Hepatocyte (in vitro differentiated cells): ENCODE data around the gene OR6X1. TPM values are rescaled to one million over a fixed set of nuclear protein-coding genes. Genes with fewer than 3 reads are reported as not detected.

Source experiments
- DNase-seq: peaks from one replicate; pipeline ENCODE4 v3.0.0-alpha.2; 2016; ENCODE audit warnings: low spot score
- H2AFZ ChIP-seq: fragments of 200-600 bp; sonication (generic); 2 replicates; pipeline ENCODE4 v1.6.0; 2016; ENCODE audit warnings: antibody characterized with exemption, mild to moderate bottlenecking
- H3K27ac ChIP-seq: fragments of 200-600 bp; sonication (generic); 2 replicates; pipeline ENCODE4 v1.5.1; 2016; ENCODE audit warnings: mild to moderate bottlenecking
- H3K27me3 ChIP-seq: fragments of 200-600 bp; sonication (generic); 2 replicates; pipeline ENCODE4 v1.6.1; 2016
- H3K36me3 ChIP-seq: fragments of 200-600 bp; sonication (generic); replicated peaks from 2 replicates; pipeline ENCODE4 v1.5.1; 2016; ENCODE audit warnings: low read depth; ENCODE audit not compliant: insufficient read depth
- H3K4me1 ChIP-seq: fragments of 200-600 bp; sonication (generic); 2 replicates; pipeline ENCODE4 v1.5.1; 2016; ENCODE audit warnings: mild to moderate bottlenecking, moderate library complexity; ENCODE audit not compliant: insufficient read depth
- H3K4me2 ChIP-seq: fragments of 200-600 bp; sonication (generic); 2 replicates; pipeline ENCODE4 v1.6.0; 2016
- H3K4me3 ChIP-seq: fragments of 200-600 bp; sonication (generic); 2 replicates; pipeline ENCODE4 v1.5.1; 2016; ENCODE audit warnings: mild to moderate bottlenecking
- H3K79me2 ChIP-seq: fragments of 200-600 bp; sonication (generic); 2 replicates; pipeline ENCODE4 v1.6.0; 2017; ENCODE audit warnings: mild to moderate bottlenecking
- H3K9me2 ChIP-seq: fragments of 200-600 bp; sonication (generic); replicated peaks from 2 replicates; pipeline ENCODE4 v1.6.0; 2017; ENCODE audit warnings: mild to moderate bottlenecking; ENCODE audit not compliant: insufficient read depth
- H3K9me3 ChIP-seq: fragments of 200-600 bp; sonication (generic); 2 replicates; pipeline ENCODE4 v1.5.1; 2016; ENCODE audit warnings: low read depth, mild to moderate bottlenecking
- H4K20me1 ChIP-seq: fragments of 200-600 bp; sonication (generic); 2 replicates; pipeline ENCODE4 v1.6.0; 2016; ENCODE audit warnings: mild to moderate bottlenecking; ENCODE audit not compliant: insufficient read depth, poor library complexity, severe bottlenecking
- EZH2 ChIP-seq: fragments of 200-600 bp; sonication (generic); IDR thresholded peaks from 2 replicates; pipeline ENCODE4 v1.6.1; 2016; ENCODE audit warnings: antibody characterized with exemption, mild to moderate bottlenecking, borderline replicate concordance
- EZH2phosphoT487 ChIP-seq: fragments of 200-600 bp; sonication (generic); IDR thresholded peaks from one replicate; pipeline ENCODE4 v1.6.1; 2018; ENCODE audit warnings: antibody characterized with exemption, mild to moderate bottlenecking, low read depth, moderate library complexity; ENCODE audit not compliant: unreplicated experiment, severe bottlenecking
- WGBS: methylation state at CpG from one replicate; pipeline ENCODE4 v1.1.6; 2016; ENCODE audit warnings: low lambda C conversion rate; ENCODE audit errors: missing lambda C conversion rate; 5-methylcytosine and 5-hydroxymethylcytosine counted together
- polyA plus RNA-seq: library from polyadenylated mRNA; unstranded; fragments of >200 nt; fragmentation: Nextera tagmentation; extraction: Ambion mirVana; gene quantifications from 2 replicates; pipeline ENCODE4 v1.2.1, GENCODE V29; 2016
- small RNA-seq: library from RNA; depleted of rRNA; stranded (forward); fragments of <200 nt; gene quantifications from one replicate; pipeline ENCODE3, GENCODE V24; 2014
- total RNA-seq: library from RNA; depleted of rRNA; stranded (reverse); fragments of >200 nt; gene quantifications from 2 replicates; pipeline ENCODE4 v1.2.3, GENCODE V29; 2014
- TF ChIP-seq, protein P1 (sequence below): fragments of 200-600 bp; sonication (generic); IDR thresholded peaks from 2 replicates; pipeline ENCODE4 v1.5.1; 2016; ENCODE audit warnings: antibody characterized with exemption, mild to moderate bottlenecking; ENCODE audit not compliant: poor library complexity

The OR6X1 gene
- total and polyA plus RNA-seq, 2 experiments from 2014 or later: not detected

DNA sequence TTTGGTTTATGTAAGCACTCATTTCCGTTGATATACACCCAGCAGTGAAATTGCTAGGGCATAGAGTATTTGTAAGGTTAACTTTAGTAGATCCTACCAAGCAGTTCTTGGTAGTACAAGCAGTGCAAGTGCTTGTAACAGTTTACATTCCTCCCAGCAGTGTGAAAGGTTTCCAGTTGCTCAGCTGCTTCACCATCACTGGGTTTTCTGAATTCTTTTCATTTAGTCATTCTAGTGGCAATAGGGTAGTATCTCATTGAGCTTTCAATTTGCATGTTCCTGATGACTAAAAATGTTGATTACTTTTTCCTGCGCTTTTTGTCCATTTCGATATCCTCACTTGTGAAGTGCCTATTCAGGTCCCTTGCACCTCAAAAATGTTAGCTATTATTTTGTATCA, 47.1 kb downstream of the OR6X1 start:
- no peak overlapping the region for H3K4me3 ChIP-seq
- H3K36me3 ChIP-seq: no peaks in the 10 kb centered on the region
- no peaks in the 10 kb centered on the region for H3K9me3 ChIP-seq
- no peak overlapping the region for H2AFZ ChIP-seq
- no peaks in the 10 kb centered on the region for H4K20me1 ChIP-seq
- TF ChIP-seq, protein P1, sequence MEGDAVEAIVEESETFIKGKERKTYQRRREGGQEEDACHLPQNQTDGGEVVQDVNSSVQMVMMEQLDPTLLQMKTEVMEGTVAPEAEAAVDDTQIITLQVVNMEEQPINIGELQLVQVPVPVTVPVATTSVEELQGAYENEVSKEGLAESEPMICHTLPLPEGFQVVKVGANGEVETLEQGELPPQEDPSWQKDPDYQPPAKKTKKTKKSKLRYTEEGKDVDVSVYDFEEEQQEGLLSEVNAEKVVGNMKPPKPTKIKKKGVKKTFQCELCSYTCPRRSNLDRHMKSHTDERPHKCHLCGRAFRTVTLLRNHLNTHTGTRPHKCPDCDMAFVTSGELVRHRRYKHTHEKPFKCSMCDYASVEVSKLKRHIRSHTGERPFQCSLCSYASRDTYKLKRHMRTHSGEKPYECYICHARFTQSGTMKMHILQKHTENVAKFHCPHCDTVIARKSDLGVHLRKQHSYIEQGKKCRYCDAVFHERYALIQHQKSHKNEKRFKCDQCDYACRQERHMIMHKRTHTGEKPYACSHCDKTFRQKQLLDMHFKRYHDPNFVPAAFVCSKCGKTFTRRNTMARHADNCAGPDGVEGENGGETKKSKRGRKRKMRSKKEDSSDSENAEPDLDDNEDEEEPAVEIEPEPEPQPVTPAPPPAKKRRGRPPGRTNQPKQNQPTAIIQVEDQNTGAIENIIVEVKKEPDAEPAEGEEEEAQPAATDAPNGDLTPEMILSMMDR: no peak
- TF ChIP-seq EZH2 (no peak), EZH2phosphoT487 (no peak)
- WGBS: 98% methylated on average over 3 of the region's 3 CpGs
- H3K79me2 ChIP-seq: no peaks in the 10 kb centered on the region
- H3K27me3 ChIP-seq: no peaks in the 10 kb centered on the region
- DNase-seq: no peak
- no peak overlapping the region for H3K27ac ChIP-seq
- no peak overlapping the region for H3K4me2 ChIP-seq
- no peaks in the 10 kb centered on the region for H3K4me1 ChIP-seq
- H3K9me2 ChIP-seq: no peaks in the 10 kb centered on the region

DNA sequence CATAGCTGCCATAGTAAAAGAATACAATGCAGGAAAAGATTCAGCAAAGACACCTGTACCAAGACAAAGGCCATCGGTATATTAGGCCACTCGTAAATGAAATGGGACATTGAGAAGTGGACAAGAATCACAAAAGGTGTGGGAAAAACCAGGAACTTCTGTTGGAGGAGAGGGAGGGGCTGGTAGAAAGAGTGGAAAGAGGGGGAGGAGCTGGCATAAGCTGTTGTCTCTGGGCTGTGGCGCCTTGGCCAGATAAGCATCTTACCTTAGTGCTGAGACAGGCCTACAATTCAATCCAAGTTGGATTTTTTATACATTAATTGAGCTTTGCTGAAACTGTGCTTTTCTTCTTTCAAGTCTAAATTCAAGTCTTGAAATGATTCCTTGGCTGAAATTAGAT, 50.0 kb downstream of the OR6X1 start:
- no peak overlapping the region for H3K4me2 ChIP-seq
- DNase-seq: no peak
- H3K4me3 ChIP-seq: no peak overlapping the region
- no peak overlapping the region for H2AFZ ChIP-seq
- no peaks in the 10 kb centered on the region for H4K20me1 ChIP-seq
- H3K4me1 ChIP-seq: no peaks in the 10 kb centered on the region
- no peaks in the 10 kb centered on the region for H3K9me3 ChIP-seq
- H3K27ac ChIP-seq: no peak overlapping the region
- TF ChIP-seq EZH2phosphoT487 (no peak), EZH2 (no peak)
- TF ChIP-seq, protein P1: no peak
- H3K36me3 ChIP-seq: no peaks in the 10 kb centered on the region
- H3K27me3 ChIP-seq: no peaks in the 10 kb centered on the region
- WGBS: 88% methylated on average over 3 of the region's 3 CpGs
- H3K79me2 ChIP-seq: no peaks in the 10 kb centered on the region
- H3K9me2 ChIP-seq: no peaks in the 10 kb centered on the region

Small RNA genes within 50 kb of the gene (small RNA-seq; reads per million reads assigned to genes)
- gene RNU1-21P: not detected

Other genes starting within 250 kb of the OR6X1 start
- gene SCN3B, start 99.9 kb downstream of the OR6X1 start, total RNA-seq: 1.6 and 1.8 TPM in 2 replicates
- gene SCN3B, start 99.9 kb downstream of the OR6X1 start, polyA plus RNA-seq: 0.30 and 1.3 TPM in 2 replicates
- gene ZNF202, start 12.9 kb downstream of the OR6X1 start, total RNA-seq: 5.7 and 9.0 TPM in 2 replicates
- gene ZNF202, start 12.9 kb downstream of the OR6X1 start, polyA plus RNA-seq: 7.1 and 8.4 TPM in 2 replicates
- not detected in 2 replicates for gene OR6M1, start 51.8 kb upstream of the OR6X1 start, total RNA-seq
- gene OR6M1, start 51.8 kb upstream of the OR6X1 start, polyA plus RNA-seq: not detected in 2 replicates
- gene TMEM225, start 131.2 kb upstream of the OR6X1 start, total RNA-seq: not detected in 2 replicates
- 0.13 TPM in 1 of 2 replicates, not detected in the other for gene TMEM225, start 131.2 kb upstream of the OR6X1 start, polyA plus RNA-seq
- 0.90 and 1.1 TPM in 2 replicates for gene OR8D4, start 147.6 kb upstream of the OR6X1 start, total RNA-seq
- gene OR8D4, start 147.6 kb upstream of the OR6X1 start, polyA plus RNA-seq: 0.54 TPM in 1 of 2 replicates, not detected in the other
- 0.32 and 0.77 TPM in 2 replicates for gene OR4D5, start 185.1 kb upstream of the OR6X1 start, total RNA-seq
- gene OR4D5, start 185.1 kb upstream of the OR6X1 start, polyA plus RNA-seq: not detected in 2 replicates
- not detected in 2 replicates for gene OR6T1, start 189.3 kb upstream of the OR6X1 start, total RNA-seq
- not detected in 2 replicates for gene OR6T1, start 189.3 kb upstream of the OR6X1 start, polyA plus RNA-seq
- gene OR10S1, start 223.3 kb upstream of the OR6X1 start, total RNA-seq: not detected in 2 replicates
- gene OR10S1, start 223.3 kb upstream of the OR6X1 start, polyA plus RNA-seq: not detected in 2 replicates
- not detected in 2 replicates for gene OR10G6, start 240.6 kb upstream of the OR6X1 start, total RNA-seq
- gene OR10G6, start 240.6 kb upstream of the OR6X1 start, polyA plus RNA-seq: not detected in 2 replicates